Stomach (tissue), 9 donors: ENCODE data around the gene TBCD. TPM values are rescaled to one million over a fixed set of nuclear protein-coding genes. Genes with fewer than 3 reads are reported as not detected.

Experiments used
- DNase-seq, 2 donors: peaks; one replicate each; pipeline versions ENCODE4 v3.0.0 to v3.0.0-alpha.2; 2013 to 2019
- H3K27ac ChIP-seq, 5 donors: fragments of 200-600 bp in 4 of 5; sonication (generic) in 4 of 5; one replicate each; pipeline ENCODE4 v1.5.1; 2013 to 2019; ENCODE audit warnings: mild to moderate bottlenecking in 1 of 5, moderate library complexity in 1 of 5
- H3K27me3 ChIP-seq, 3 donors: fragments of 200-600 bp; sonication (generic); one replicate each; pipeline ENCODE4 v1.5.1; 2017 to 2019; ENCODE audit warnings: mixed run types in 1 of 3
- H3K36me3 ChIP-seq, 4 donors: fragments of 200-600 bp; sonication (generic); 1 replicate in 3 of 4; 2 replicates in 1 of 4; pipeline ENCODE4 v1.5.1; 2016 to 2019
- H3K4me1 ChIP-seq, 4 donors: fragments of 200-600 bp; sonication (generic); one replicate each; pipeline ENCODE4 v1.5.1; 2016 to 2019
- H3K4me3 ChIP-seq, 4 donors: fragments of 200-600 bp; sonication (generic) in 3 of 4; one replicate each; pipeline ENCODE4 v1.5.1; 2016 to 2019; ENCODE audit warnings: mild to moderate bottlenecking in 1 of 4
- H3K9me3 ChIP-seq, 4 donors: fragments of 200-600 bp; sonication (generic); one replicate each; pipeline ENCODE4 v1.5.1; 2016 to 2019
- EP300 ChIP-seq: sonication (generic); formaldehyde crosslinking; IDR thresholded peaks from one replicate; pipeline ENCODE4 v1.6.1; 2017; ENCODE audit warnings: antibody characterized with exemption
- POLR2A ChIP-seq, 4 donors: fragments of 450-650 bp; IDR thresholded peaks; one replicate each; pipeline ENCODE4 v1.6.1; 2016; ENCODE audit warnings: antibody characterized with exemption in 4 of 4, control low read depth in 2 of 4, mild to moderate bottlenecking in 1 of 4, moderate library complexity in 1 of 4
- POLR2AphosphoS5 ChIP-seq, 3 donors: sonication (generic); formaldehyde crosslinking; IDR thresholded peaks; one replicate each; pipeline ENCODE4 v1.6.1; 2016; ENCODE audit warnings: antibody characterized with exemption in 3 of 3
- WGBS, 5 donors: extraction: QIAGEN DNeasy Blood & Tissue Kit in 3 of 5; methylation state at CpG; one replicate each; pipeline versions ENCODE4 v1.1.5 to v1.1.7; 2013 to 2018; 5-methylcytosine and 5-hydroxymethylcytosine counted together
- intact Hi-C: fragments of 100-400 bp; cut with DNase I; formaldehyde crosslinking; loops from one replicate; pipeline ENCODE4 v1.15.1; 2023; ENCODE audit warnings: low total_unique reads
- polyA plus RNA-seq, 3 donors: library from polyadenylated mRNA; stranded (reverse); fragments of 200-250 nt; gene quantifications; one replicate each; pipeline ENCODE4 v1.2.3, GENCODE V29; 2013
- total RNA-seq, 5 donors: library from RNA; depleted of rRNA; stranded (reverse); fragments of >200 nt; gene quantifications; one replicate each; pipeline versions ENCODE4 v1.1.0 to v1.2.3, GENCODE V29; 2014 to 2016
- TF ChIP-seq, protein P1 (sequence below), 7 experiments: fragments of 450-650 bp in 4 of 7; fragments of 200-600 bp in 3 of 7; sonication (generic) in 3 of 7; IDR thresholded peaks; one replicate each; pipeline ENCODE4 v1.5.1; 2016 to 2019; ENCODE audit warnings: antibody characterized with exemption in 7 of 7, control low read depth in 2 of 7, mild to moderate bottlenecking in 1 of 7
- donor health status: healthy with polysubstance abuse.
- donor health status: Bipolar disorder and iron deficiency.
- donor health status: healthy.

Gene TBCD
- total and polyA plus RNA-seq, 8 donors = 51.2 to 155 (median 101) TPM

DNA sequence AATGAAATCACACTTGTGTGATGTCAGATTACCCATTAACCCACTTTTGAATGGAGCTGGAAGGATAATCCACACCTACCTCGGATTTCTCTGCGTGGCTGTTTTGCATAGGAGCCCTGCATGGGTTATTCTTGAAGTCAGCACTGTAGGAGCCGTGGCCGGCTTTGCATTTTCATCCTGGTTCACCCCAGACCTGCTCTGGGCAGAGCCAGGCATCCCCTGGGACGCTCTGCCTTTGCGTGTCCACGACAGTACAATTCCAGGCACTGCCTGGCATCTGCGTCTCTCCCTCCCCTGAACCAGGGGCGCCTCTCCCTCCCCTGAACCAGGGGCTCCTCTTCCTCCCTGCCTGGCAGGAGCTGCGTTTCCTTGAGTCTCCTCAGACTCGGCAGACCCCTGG lies 117.7 kb downstream of the TBCD start:
- no peak for DNase-seq
- TF ChIP-seq POLR2A (IDR thresholded peaks at IDR 0.05) (no peak), EP300 (no peak), POLR2AphosphoS5 (IDR thresholded peaks at IDR 0.05) (no peak)
- TF ChIP-seq, protein P1, sequence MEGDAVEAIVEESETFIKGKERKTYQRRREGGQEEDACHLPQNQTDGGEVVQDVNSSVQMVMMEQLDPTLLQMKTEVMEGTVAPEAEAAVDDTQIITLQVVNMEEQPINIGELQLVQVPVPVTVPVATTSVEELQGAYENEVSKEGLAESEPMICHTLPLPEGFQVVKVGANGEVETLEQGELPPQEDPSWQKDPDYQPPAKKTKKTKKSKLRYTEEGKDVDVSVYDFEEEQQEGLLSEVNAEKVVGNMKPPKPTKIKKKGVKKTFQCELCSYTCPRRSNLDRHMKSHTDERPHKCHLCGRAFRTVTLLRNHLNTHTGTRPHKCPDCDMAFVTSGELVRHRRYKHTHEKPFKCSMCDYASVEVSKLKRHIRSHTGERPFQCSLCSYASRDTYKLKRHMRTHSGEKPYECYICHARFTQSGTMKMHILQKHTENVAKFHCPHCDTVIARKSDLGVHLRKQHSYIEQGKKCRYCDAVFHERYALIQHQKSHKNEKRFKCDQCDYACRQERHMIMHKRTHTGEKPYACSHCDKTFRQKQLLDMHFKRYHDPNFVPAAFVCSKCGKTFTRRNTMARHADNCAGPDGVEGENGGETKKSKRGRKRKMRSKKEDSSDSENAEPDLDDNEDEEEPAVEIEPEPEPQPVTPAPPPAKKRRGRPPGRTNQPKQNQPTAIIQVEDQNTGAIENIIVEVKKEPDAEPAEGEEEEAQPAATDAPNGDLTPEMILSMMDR (IDR thresholded peaks at IDR 0.05) = no peak
- peaks cover 15 to 43% (median 31%) of the 10 kb centered on the region in 4 donors for H3K36me3 ChIP-seq
- 90 to 94% (median 91%) methylated on average over 10 to 11 of the region's 11 CpGs for WGBS, 5 donors
- no peak overlapping the region for H3K4me3 ChIP-seq
- H3K9me3 ChIP-seq = no peaks in the 10 kb centered on the region
- intact Hi-C loops = no loop called here
- H3K27me3 ChIP-seq = no peaks in the 10 kb centered on the region
- no peak overlapping the region for H3K27ac ChIP-seq
- H3K4me1 ChIP-seq = peaks cover 12 to 46% (median 23%) of the 10 kb centered on the region in 4 donors

DNA sequence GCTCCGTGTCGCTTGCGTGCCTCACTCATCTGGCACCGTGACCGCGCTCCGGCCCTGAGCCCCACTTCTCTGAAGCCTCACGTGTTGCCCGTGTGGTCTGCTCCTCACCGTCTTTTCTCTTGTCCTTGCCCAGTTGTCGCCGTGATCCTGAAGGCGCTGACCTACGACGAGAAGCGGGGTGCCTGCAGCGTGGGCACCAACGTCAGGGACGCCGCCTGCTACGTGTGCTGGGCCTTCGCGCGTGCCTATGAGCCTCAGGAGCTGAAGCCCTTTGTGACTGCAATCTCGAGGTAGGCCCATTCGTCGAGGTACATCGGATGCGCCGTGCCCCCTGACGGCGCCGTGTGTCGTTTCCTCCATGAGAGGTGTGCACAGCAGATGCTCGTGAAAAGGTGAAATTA lies 118.2 kb downstream of the TBCD start:
- no peak overlapping the region for H3K4me3 ChIP-seq
- TF ChIP-seq POLR2A (IDR thresholded peaks at IDR 0.05) = no peak
- TF ChIP-seq, protein P1 (IDR thresholded peaks at IDR 0.05) = no peak
- TF ChIP-seq EP300 = no peak
- no peaks in the 10 kb centered on the region for H3K9me3 ChIP-seq
- intact Hi-C loops = no loop called here
- DNase-seq = no peak
- H3K27me3 ChIP-seq = no peaks in the 10 kb centered on the region
- peaks cover 15 to 43% (median 31%) of the 10 kb centered on the region in 4 donors for H3K36me3 ChIP-seq
- peaks cover 14 to 46% (median 26%) of the 10 kb centered on the region in 4 donors for H3K4me1 ChIP-seq
- H3K27ac ChIP-seq = no peak overlapping the region
- 92 to 95% (median 93%) methylated on average over 32 to 35 of the region's 35 CpGs for WGBS, 5 donors

DNA sequence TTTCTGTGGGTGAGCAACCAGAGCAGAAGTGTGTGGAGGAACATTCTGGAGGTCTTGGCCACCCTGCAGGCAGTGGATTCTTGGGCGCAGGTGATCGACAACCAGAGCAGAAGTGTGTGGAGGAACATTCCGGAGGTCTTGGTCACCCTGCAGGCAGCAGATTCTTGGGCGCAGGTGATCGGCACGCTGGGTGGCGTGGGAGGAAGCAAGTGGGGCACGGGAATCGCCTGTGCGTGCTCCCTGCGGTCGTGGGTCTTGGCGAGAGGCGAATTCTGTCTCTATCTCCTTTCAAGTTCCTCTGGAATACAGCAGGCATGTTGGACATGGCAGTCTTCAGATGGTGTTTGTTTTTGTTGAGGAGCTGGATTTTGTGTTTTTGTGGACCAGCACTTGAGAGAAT lies 118.7 kb downstream of the TBCD start:
- TF ChIP-seq, protein P1 (IDR thresholded peaks at IDR 0.05) = no peak
- TF ChIP-seq POLR2AphosphoS5 (IDR thresholded peaks at IDR 0.05) = no peak
- no peak for TF ChIP-seq POLR2A (IDR thresholded peaks at IDR 0.05)
- TF ChIP-seq EP300 = no peak
- DNase-seq = no peak
- peak overlapping the region in 1 of 5 donors; percentile 71 for H3K27ac ChIP-seq
- H3K9me3 ChIP-seq = no peaks in the 10 kb centered on the region
- H3K4me1 ChIP-seq = peaks cover 19 to 46% (median 29%) of the 10 kb centered on the region in 4 donors
- peaks cover 15 to 43% (median 31%) of the 10 kb centered on the region in 4 donors for H3K36me3 ChIP-seq
- 93 to 97% (median 96%) methylated on average over 14 of the region's 14 CpGs for WGBS, 5 donors
- no peaks in the 10 kb centered on the region for H3K27me3 ChIP-seq
- intact Hi-C loops = no loop called here
- no peak overlapping the region for H3K4me3 ChIP-seq

DNA sequence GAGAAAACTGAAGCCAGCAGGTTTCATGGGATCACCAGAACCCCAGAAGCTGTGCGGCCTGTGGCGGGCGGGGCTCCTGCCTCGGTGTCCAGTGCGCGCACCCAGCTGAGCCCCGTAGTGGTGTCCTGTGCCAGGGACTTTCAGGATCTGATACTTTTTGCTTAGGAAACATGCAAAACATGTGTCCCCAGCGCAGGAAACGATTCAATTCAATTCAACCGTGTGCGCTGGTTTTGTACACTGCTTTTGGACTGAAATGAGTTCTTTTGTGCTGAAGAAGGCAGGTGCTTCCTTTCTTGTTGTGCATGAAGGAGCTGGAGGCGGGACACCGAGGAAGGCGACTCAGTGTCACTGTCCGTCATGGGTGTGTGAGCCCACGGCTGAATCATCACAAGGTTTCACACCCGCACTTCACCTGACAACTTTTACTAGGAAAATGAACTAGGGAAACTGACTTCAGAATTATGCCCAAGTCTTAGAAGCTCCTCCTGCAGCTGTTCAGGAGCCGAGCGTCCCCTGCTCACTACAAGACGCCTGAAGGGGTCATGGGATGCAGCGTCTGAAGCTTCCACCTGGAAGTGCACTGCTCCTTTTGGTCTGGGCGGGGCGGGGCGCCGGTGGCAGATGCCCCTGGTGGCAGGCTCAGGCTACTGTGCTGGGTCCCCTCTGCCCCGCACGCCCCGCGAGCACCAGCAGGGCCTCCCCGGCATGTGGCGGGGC lies 119.4 kb downstream of the TBCD start:
- 84 to 93% (median 89%) methylated on average over 17 to 31 of the region's 31 CpGs for WGBS, 5 donors

More for the DNA sequence above, 119.4 kb downstream of the TBCD start:
- intact Hi-C loops = no loop called here
- H3K27me3 ChIP-seq = no peaks in the 10 kb centered on the region
- peak in 1 of 2 donors; percentile 52 for DNase-seq
- peak overlapping the region in 3 of 5 donors; percentile 15 to 71 (median 50) for H3K27ac ChIP-seq
- H3K4me1 ChIP-seq = peaks cover 25 to 46% (median 36%) of the 10 kb centered on the region in 4 donors
- H3K9me3 ChIP-seq = no peaks in the 10 kb centered on the region
- TF ChIP-seq POLR2A (IDR thresholded peaks at IDR 0.05) = no peak
- no peak for TF ChIP-seq POLR2AphosphoS5 (IDR thresholded peaks at IDR 0.05)
- no peak for TF ChIP-seq EP300
- TF ChIP-seq, protein P1 (IDR thresholded peaks at IDR 0.05) = no peak
- peaks cover 15 to 43% (median 31%) of the 10 kb centered on the region in 4 donors for H3K36me3 ChIP-seq
- no peak overlapping the region for H3K4me3 ChIP-seq
